ENCODE data around the gene MTA2.

DNA sequence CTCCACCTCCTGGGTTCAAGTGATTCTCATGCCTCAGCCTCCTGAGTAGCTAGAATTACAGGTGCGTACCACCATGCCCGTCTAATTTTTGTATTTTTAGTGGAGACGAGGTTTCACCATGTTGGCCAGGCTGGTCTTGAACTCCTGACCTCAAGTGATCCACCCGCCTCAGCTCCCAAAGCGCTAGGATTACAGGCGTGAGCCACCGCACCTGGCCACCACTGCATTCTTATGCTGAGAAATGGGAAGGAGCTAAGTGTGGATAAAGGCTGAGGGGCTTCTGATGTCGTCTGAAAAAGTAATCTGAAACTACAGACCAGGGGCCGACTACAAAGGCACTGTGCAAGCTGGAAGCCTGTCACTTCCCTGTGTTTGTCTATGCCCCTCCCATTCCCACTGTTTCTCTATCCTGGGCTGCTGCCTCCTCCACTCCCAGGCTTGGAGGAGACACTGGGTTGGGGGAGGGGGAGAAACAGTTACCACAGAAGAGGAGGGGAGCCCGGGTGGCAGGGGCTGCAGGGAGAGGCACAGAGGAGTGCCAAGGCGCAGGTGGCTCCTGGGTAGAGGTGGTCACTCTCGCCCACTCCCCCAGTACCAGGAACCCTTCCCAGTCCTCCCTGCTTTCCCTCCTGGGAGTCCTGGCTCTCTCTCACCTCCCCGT is 2.9 kb upstream of the MTA2 start:
- TF ChIP-seq, protein P1, sequence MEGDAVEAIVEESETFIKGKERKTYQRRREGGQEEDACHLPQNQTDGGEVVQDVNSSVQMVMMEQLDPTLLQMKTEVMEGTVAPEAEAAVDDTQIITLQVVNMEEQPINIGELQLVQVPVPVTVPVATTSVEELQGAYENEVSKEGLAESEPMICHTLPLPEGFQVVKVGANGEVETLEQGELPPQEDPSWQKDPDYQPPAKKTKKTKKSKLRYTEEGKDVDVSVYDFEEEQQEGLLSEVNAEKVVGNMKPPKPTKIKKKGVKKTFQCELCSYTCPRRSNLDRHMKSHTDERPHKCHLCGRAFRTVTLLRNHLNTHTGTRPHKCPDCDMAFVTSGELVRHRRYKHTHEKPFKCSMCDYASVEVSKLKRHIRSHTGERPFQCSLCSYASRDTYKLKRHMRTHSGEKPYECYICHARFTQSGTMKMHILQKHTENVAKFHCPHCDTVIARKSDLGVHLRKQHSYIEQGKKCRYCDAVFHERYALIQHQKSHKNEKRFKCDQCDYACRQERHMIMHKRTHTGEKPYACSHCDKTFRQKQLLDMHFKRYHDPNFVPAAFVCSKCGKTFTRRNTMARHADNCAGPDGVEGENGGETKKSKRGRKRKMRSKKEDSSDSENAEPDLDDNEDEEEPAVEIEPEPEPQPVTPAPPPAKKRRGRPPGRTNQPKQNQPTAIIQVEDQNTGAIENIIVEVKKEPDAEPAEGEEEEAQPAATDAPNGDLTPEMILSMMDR (IDR thresholded peaks at IDR 0.05) = no peak
- TF ChIP-seq ZFX (IDR thresholded peaks at IDR 0.05; ENCODE audit: borderline replicate concordance) = no peak

All from 22Rv1 (cell line).